ENCODE measurements around the gene MAN2A1.

The MAN2A1 gene

DNA sequence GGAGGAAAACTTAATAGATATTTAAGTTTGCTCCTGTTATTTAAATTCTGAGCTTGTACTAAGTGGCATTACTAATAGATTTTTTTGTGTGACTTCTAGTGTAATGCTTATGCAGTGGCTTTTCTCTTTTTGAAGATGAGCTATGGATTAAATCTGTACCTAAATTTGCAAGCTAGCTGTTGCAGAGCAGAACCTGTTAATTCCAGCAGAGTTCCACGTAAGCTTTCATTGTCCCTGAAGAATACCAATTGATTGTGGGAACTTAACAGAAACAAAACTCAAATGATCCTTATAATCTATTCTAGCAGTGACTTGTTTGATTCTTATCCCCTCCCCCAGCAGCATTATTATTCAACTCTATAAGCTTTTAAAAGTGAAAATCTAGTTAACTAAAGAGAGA lies 51.7 kb downstream of the MAN2A1 start:
- Histone ChIP-seq H3K36me3 (ENCODE audit: control insufficient read depth in 2 of 2, insufficient read depth in 1 of 2, low read length in 2 of 2) (no peaks in the 10 kb centered on the region), H3K27ac (ENCODE audit: extremely low read depth, low read depth, low read length) (no peak overlapping the region), H3K4me3 (ENCODE audit: low read depth, low read length) (no peak overlapping the region), H3K9me3 (ENCODE audit: control insufficient read depth, insufficient read depth, low read depth, low read length) (no peaks in the 10 kb centered on the region), H3K4me1 (ENCODE audit: control insufficient read depth, insufficient read depth, low read length) (peaks cover 8% of the 10 kb centered on the region)
- TF ChIP-seq ZNF660 (tag by site-specific recombination; IDR thresholded peaks at IDR 0.05) (no peak), ZBTB20 (tag by site-specific recombination; IDR thresholded peaks at IDR 0.05) (no peak), HOXA7 (CRISPR knock-in tag; IDR thresholded peaks at IDR 0.05; ENCODE audit: borderline replicate concordance) (no peak), ZNF37A (tag by site-specific recombination; IDR thresholded peaks at IDR 0.05) (no peak), KLF8 (tag by site-specific recombination; IDR thresholded peaks at IDR 0.05) (no peak)
- CTCF ChIA-PET = interaction anchor here (0.6 to 0.8 kb wide), 2 partner anchors 13 to 295 kb away, joined by 3 to 4 read pairs; no protein-coding TSS in a partner anchor
- POLR2A ChIA-PET = no interaction called here

- Histone ChIP-seq H3K4me1 (ENCODE audit: control insufficient read depth, insufficient read depth, low read length) (peaks cover 8% of the 10 kb centered on the region), H3K4me3 (ENCODE audit: low read depth, low read length) (no peak overlapping the region), H3K27ac (ENCODE audit: extremely low read depth, low read depth, low read length) (no peak overlapping the region), H3K9me3 (ENCODE audit: control insufficient read depth, insufficient read depth, low read depth, low read length) (no peaks in the 10 kb centered on the region), H3K36me3 (ENCODE audit: control insufficient read depth in 2 of 2, insufficient read depth in 1 of 2, low read length in 2 of 2) (no peaks in the 10 kb centered on the region)
- POLR2A ChIA-PET = no interaction called here
- CTCF ChIA-PET = interaction anchor here (0.6 kb wide), 1 partner anchor 236 kb away, joined by 3 read pairs; no protein-coding TSS in a partner anchor
- TF ChIP-seq GLIS2 (tag by site-specific recombination; IDR thresholded peaks at IDR 0.05) = no peak
- TF ChIP-seq IKZF3 (tag by site-specific recombination; IDR thresholded peaks at IDR 0.05) = no peak
- no peak for TF ChIP-seq ZNF621 (tag by site-specific recombination; IDR thresholded peaks at IDR 0.05)
- no peak for TF ChIP-seq ZNF138 (tag by site-specific recombination; IDR thresholded peaks at IDR 0.05; ENCODE audit: borderline replicate concordance)
- no peak for TF ChIP-seq OSR2 (tag by site-specific recombination; IDR thresholded peaks at IDR 0.05)
- TF ChIP-seq SALL2 (tag by site-specific recombination; IDR thresholded peaks at IDR 0.05; ENCODE audit: borderline replicate concordance) = no peak
- TF ChIP-seq KLF7 (tag by site-specific recombination; IDR thresholded peaks at IDR 0.05; ENCODE audit: borderline replicate concordance) = no peak
- TF ChIP-seq ZNF549 (tag by site-specific recombination; IDR thresholded peaks at IDR 0.05) = no peak
- TF ChIP-seq ZNF2 (tag by site-specific recombination; IDR thresholded peaks at IDR 0.05) = no peak
- TF ChIP-seq HOXD13 (CRISPR knock-in tag; IDR thresholded peaks at IDR 0.05; ENCODE audit: borderline replicate concordance) = no peak
- TF ChIP-seq ZNF121 (tag by site-specific recombination; IDR thresholded peaks at IDR 0.05) = no peak
These were observed 53.4 kb downstream of the MAN2A1 start for GRCh38 chr5:109743041-109743531.

GRCh38 chr5:109743770-109744212 lies 54.1 kb downstream of the MAN2A1 start:
- H3K9me3 ChIP-seq (ENCODE audit: control insufficient read depth, insufficient read depth, low read depth, low read length) = no peaks in the 10 kb centered on the region
- TF ChIP-seq ZIC2 (tag by site-specific recombination; IDR thresholded peaks at IDR 0.05) (peak; percentile 53; the same call in 1 of the 2 replicates), HOXD13 (CRISPR knock-in tag; IDR thresholded peaks at IDR 0.05; ENCODE audit: borderline replicate concordance) (0 out of 2 replicates have a peak, but pooled peaks have one; percentile 30), ZNF335 (tag by site-specific recombination; conservative IDR thresholded peaks at IDR 0.05) (peak; percentile 62), ZSCAN30 (tag by site-specific recombination; IDR thresholded peaks at IDR 0.05) (no peak)
- H3K27ac ChIP-seq (ENCODE audit: extremely low read depth, low read depth, low read length) = no peak overlapping the region
- POLR2A ChIA-PET = no interaction called here
- H3K4me1 ChIP-seq (ENCODE audit: control insufficient read depth, insufficient read depth, low read length) = peaks cover 8% of the 10 kb centered on the region
- no peak overlapping the region for H3K4me3 ChIP-seq (ENCODE audit: low read depth, low read length)
- CTCF ChIA-PET = no interaction called here
- H3K36me3 ChIP-seq (ENCODE audit: control insufficient read depth in 2 of 2, insufficient read depth in 1 of 2, low read length in 2 of 2) = no peaks in the 10 kb centered on the region

DNA sequence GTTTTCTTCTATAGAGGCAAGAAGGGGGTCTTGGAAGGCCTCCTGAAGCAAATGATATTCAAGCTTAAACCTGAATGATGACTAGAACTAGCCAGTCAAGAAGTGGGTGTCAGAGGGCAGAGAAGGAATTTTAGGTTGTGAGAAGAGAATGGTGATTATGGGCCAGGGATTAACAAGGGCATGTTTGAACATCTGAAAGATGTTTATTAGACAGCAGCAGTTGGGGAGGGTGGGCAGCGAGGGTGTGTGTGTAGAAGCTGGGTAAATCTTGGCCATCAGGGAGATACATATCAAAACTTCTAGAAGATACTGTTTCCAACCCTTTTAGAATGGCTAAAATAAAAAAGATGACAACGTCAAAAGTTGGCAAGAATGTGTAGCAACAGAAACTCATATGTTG lies 54.5 kb downstream of the MAN2A1 start:
- ChIA-PET POLR2A (no interaction called here), CTCF (no interaction called here)
- no peak overlapping the region for H3K27ac ChIP-seq (ENCODE audit: extremely low read depth, low read depth, low read length)
- H3K36me3 ChIP-seq (ENCODE audit: control insufficient read depth in 2 of 2, insufficient read depth in 1 of 2, low read length in 2 of 2) = no peaks in the 10 kb centered on the region
- no peaks in the 10 kb centered on the region for H3K9me3 ChIP-seq (ENCODE audit: control insufficient read depth, insufficient read depth, low read depth, low read length)
- H3K4me1 ChIP-seq (ENCODE audit: control insufficient read depth, insufficient read depth, low read length) = peaks cover 8% of the 10 kb centered on the region
- no peak overlapping the region for H3K4me3 ChIP-seq (ENCODE audit: low read depth, low read length)
- no peak for TF ChIP-seq ZNF398 (tag by site-specific recombination; IDR thresholded peaks at IDR 0.05)
- TF ChIP-seq ZNF280D (tag by site-specific recombination; IDR thresholded peaks at IDR 0.05) = no peak
- no peak for TF ChIP-seq PRDM1 (tag by site-specific recombination; IDR thresholded peaks at IDR 0.05)
- peak; percentile 5; the same call in 1 of the 2 replicates for TF ChIP-seq SP7 (tag by site-specific recombination; IDR thresholded peaks at IDR 0.05)
- TF ChIP-seq ZFP3 (tag by site-specific recombination; IDR thresholded peaks at IDR 0.05; ENCODE audit: low read depth) = no peak
